GM18520 (cell line): Measurements from ENCODE around the gene AIDA.
A peak's percentile ranks its signal among the peaks of the same experiment; 100 is the strongest.
"Not testable (repeated sequence)": the region's sequence is repeated elsewhere in the genome, so short reads cannot be mapped to it uniquely, and the experiment has no call there.

Experiments
- ATAC-seq: cut with Tn5 transposase; IDR thresholded peaks from one replicate; pipeline ENCODE4 v1.9.1; 2021; ENCODE audit not compliant: unreplicated experiment

Gene AIDA, protein sequence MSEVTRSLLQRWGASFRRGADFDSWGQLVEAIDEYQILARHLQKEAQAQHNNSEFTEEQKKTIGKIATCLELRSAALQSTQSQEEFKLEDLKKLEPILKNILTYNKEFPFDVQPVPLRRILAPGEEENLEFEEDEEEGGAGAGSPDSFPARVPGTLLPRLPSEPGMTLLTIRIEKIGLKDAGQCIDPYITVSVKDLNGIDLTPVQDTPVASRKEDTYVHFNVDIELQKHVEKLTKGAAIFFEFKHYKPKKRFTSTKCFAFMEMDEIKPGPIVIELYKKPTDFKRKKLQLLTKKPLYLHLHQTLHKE

GRCh38 chr1:222712253-222713090, at the start of gene AIDA, which contains the start of gene BROX:
Gene AIDA, minus strand, starts transcription at chr1:222712491. Its CDS starts 174 bp downstream, at chr1:222712317.
Gene BROX, plus strand, starts transcription at chr1:222712564. Its CDS starts 3,136 bp downstream, at chr1:222715700.
- peak; percentile 55 for ATAC-seq

- no peak for ATAC-seq
Observed at GRCh38 chr1:222761083-222761482, 48.8 kb upstream of the AIDA start.

- no peak for ATAC-seq
Observed at GRCh38 chr1:222759451-222760035, 47.3 kb upstream of the AIDA start.

DNA sequence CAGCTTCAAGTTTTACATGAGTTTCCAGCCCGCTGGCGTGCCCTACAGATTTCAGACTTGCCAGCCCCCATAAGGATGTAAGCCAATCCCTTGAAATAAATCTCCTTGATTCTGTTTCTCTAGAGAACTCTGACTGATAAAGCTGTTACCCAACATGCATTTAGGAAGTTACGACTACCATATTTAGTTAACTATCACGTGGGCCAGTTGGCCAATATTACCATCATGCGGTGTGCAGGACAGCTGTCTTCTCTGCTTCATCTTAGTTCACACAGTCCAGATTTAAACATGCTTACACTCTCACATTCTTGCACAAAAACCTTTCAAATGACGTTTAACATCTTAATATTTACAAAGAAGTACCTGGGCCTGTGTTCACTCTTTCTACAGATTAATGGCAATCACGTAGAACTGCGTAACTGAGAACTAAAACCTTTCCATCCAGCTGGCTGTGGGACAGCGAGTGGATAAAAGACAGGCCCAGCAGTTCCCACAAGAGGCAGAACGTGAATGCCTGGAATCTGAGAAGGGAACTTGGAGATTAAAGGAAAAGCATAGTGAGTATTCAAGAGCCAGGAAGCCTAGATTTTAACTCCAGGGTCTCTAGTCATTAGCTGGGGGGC, 45.5 kb upstream of the AIDA start:
- no peak for ATAC-seq

- no peak for ATAC-seq
Observed at GRCh38 chr1:222754366-222755139, 42.3 kb upstream of the AIDA start.

DNA sequence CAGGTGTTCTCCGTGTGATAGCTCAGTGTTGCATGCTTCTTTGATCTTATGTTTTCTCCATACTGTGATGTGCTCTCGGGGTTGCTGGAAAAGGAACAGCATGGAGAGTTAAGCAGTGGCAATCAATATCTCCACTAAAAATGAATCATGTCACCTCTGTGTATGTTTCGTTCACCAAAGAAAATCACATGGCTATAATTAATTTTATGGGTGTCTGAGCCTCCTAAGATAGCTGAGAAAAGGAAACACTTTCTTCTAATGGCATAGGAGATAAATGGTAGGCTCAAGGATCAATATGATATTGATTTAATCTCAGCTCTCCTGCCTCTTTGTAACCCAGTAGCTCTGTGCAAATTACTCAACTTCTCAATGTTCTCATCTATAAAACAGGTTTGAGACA, 39.0 kb upstream of the AIDA start:
- no peak for ATAC-seq

DNA sequence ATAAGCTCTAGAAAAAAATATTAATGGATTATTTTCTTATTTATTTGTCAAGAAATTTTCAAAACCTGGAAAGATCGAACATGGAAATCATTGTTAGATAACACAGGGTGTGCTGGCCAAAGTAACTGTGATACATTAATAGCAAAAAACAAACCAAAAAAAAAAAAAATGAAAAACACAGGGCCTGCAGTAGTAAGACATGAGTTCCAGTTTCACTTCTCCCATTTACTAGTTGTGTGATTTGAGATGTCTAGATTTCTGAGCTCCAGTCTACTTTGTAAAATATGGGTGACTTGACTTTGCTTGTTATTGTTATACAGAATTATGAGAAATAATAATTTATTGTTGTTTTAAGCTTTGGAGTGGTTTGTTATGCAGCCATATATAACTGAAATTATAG, 38.4 kb upstream of the AIDA start:
- peak; percentile 46 for ATAC-seq

GRCh38 chr1:222749927-222750326, 37.6 kb upstream of the AIDA start:
- ATAC-seq: no peak

GRCh38 chr1:222741630-222742457, 29.6 kb upstream of the AIDA start:
- not testable (repeated sequence) for ATAC-seq

- ATAC-seq: no peak
Observed at GRCh38 chr1:222739929-222740328, 27.6 kb upstream of the AIDA start.

DNA sequence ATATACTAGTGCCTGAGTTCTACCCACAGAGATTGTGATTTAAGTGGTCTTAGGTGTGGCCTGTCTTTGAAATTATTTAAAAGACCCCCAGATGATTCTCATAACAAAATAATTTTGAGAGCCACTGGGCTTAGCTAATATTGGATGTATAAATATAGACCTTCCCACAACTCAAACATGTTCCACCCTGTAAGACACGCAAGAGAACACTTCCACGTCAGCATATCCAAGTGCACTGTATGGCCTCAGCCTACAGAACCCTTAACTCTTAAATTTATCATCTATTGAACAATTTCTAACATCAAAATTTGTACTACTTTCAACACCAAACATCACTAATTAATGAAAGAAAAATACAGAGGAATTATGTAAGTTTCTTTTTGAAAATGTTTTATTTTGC, 27.2 kb upstream of the AIDA start:
- ATAC-seq: no peak

DNA sequence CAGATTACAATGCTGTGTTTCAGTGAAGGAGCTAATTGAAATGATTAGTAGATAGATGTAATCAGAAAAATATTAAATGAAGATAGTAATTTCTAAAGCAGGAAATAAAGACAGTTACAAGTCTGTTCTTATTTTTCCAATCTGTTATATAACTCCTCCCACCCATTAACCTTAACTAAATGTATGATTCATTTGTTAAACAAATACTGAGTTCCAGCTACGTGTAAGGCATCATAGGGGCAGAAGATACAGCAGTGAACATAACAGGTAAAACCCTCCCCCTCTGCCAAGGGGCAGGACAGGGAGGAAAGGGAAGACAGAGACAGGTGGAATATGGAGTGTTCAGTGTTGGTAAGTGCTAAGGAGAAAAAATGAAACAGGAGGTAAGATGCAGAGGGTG, 24.7 kb upstream of the AIDA start, which contains the start of gene FAM177B:
TSS of gene FAM177B (plus strand) at position 231 of the 400 bp plus-strand sequence. CDS start 9,344 bp downstream, outside the sequence.
- ATAC-seq: no peak

- no peak for ATAC-seq
Observed at GRCh38 chr1:222736470-222736869, 24.2 kb upstream of the AIDA start.

DNA sequence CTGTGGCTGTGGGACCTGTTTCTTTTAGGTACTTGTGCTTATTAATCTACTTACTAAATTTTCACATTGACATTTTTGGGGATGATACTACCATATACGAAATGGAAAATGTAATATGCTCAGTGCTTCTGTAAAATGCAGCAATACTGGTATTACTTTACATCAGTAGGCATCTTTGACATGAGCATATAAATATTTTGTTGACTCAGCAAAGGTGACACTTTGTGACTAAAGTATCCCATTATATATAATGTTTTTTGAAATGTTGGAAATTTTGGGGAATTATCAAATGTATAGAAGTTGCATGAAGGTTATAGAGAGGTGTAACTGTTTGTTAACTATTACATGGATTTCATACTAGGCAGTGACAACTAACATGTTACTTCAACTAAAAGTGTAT, 22.4 kb upstream of the AIDA start:
- no peak for ATAC-seq

DNA sequence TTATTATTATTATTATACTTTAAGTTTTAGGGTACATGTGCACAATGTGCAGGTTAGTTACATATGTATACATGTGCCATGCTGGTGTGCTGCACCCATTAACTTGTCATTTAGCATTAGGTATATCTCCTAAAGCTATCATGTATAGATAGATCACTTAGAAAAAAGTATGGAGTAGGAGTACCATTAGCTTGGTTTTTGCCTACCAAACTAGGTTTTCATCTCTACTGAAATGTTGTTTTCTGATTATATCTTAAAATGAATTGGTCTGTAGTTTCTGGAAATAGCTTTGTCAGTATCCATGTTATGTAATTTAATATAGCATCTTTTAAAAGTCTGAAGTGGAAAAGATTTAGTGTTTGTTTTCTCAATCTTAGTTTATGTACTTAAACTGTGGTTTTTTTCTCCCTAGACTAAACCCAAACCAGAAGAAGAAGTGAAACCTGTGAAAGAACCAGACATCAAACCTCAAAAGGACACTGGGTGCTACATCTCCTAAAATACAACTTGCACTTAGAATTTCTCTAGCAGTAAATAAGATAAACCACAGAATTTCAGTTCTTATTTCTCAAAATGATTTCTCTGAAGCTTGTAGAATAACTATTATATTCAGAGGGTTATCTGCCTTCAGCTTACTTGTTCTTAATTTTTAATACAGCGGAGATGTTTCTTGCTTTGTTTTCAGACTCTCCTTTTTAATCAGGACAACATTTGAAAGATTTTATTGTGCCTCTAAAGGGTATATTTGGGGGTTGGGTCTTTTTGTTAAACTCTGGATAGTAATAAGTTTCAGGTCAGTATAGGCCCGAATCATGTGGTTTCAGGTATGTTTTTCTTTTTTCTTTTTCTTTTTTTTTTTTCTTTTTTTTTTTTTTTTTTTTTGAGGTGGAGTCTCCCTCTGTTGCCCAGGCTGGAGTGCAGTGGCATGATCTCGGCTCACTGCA, 20.2 kb upstream of the AIDA start:
- ATAC-seq: peak; percentile 94

DNA sequence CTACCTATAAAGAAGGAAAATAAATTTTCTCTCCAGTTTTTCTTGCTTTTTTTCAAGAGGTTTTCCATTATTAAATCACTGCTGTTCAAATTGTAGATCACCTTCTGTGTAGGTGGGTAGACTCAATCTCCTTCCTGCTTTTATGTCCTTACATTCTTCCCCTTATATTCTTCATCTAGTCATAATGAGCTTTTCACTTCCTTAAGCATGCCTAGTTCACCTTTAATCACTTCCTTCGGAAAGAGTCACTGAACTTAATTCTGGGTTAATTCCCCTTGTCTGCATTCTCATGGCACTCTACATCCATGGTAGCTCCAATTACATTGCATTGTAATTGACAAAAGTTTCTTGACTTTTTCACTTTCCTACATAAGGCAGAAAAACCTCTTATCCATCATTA, 18.6 kb upstream of the AIDA start:
- no peak for ATAC-seq

DNA sequence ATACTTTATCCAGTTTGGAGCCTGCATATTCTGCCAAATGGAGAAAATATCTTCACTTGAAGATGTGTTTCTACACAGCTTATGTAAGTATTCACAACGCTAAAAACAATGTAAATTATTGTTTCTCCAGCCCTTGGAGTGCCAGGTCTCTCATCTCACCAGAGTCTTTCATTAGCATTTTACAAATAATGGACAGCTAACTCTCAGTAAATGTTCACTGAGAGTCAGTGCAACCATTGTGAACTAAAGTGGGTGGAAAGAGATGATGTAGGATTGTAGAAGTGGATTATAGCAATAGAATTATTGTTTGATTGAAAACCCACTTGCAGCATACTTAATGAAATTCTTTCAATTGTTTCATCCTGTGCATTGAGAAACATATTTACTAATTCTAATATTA, 16.5 kb upstream of the AIDA start:
- no peak for ATAC-seq

DNA sequence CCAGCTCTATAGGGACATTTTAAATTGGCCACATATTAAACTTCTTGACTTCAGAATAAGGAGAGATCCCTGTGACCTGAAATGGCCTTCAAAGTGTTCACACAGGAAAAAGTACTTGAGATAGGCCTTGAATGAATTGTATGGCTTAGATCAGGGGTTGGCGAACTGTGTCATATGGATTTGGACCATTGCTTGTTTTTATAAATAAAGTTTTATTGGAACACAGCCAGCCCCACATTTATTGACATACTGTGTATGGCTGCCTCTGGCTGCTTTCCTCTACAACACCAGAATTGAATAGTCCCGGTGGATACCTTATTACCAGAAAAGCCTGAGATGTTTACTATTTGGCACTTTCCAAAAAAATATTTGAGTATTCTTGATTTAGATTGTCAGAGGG, 4.1 kb upstream of the AIDA start:
- ATAC-seq: no peak
